SK-N-SH (cell line): ENCODE measurements around the gene ATP2A2. TPM values are rescaled to one million over a fixed set of nuclear protein-coding genes. Genes with fewer than 3 reads are reported as not detected.

Source experiments
- CTCF ChIA-PET: fragments of 300-600, 350-600 bp; formaldehyde crosslinking; extraction: SDS; loops from one replicate; lab custom pipeline; 2021; lab: Yijun Ruan, JAX
- POLR2A ChIA-PET: fragments of 350-600 bp; sonication (Branson Sonifier 250); formaldehyde crosslinking; extraction: SDS; loops from one replicate; lab custom pipeline; 2020; ENCODE audit warnings: antibody characterized with exemption, inconsistent platforms; lab: Yijun Ruan, JAX
- DNase-seq: peaks from one replicate; pipeline ENCODE4 v3.0.0; 2012
- H2AFZ ChIP-seq: fragments of 200-600 bp; sonication (generic); 2 replicates; pipeline ENCODE4 v1.8.1; 2016; ENCODE audit warnings: antibody characterized with exemption, mild to moderate bottlenecking, low read depth
- H3F3A ChIP-seq: fragments of 200-600 bp; sonication (generic); replicated peaks from 2 replicates; pipeline ENCODE3; 2016; ENCODE audit warnings: antibody characterized with exemption, mild to moderate bottlenecking; ENCODE audit not compliant: insufficient read depth
- H3K27ac ChIP-seq, 2 experiments: fragments of 200-500 bp in 1 of 2; fragments of 200-600 bp in 1 of 2; sonication (Bioruptor generic) in 1 of 2; sonication (generic), shearing (Covaris generic) in 1 of 2; 2 replicates each; pipeline versions ENCODE4 v1.5.1 to v1.6.1; 2014 to 2016; ENCODE audit warnings: low read depth in 2 of 2, inconsistent platforms in 1 of 2, low read length in 1 of 2, mild to moderate bottlenecking in 1 of 2, mixed read lengths in 1 of 2
- H3K27me3 ChIP-seq: fragments of 200-600 bp; sonication (generic), shearing (Covaris generic); 2 replicates; pipeline ENCODE4 v1.6.1; 2016; ENCODE audit warnings: mixed run types; ENCODE audit not compliant: insufficient read depth
- H3K36me3 ChIP-seq, 2 experiments: fragments of 200-500 bp in 1 of 2; fragments of 200-600 bp in 1 of 2; sonication (Bioruptor generic) in 1 of 2; sonication (generic) in 1 of 2; replicated peaks in 1 of 2; 2 replicates each; pipeline versions ENCODE3 to v1.5.1; 2014 to 2016; ENCODE audit warnings: low read length in 1 of 2, mild to moderate bottlenecking in 1 of 2; ENCODE audit not compliant: insufficient read depth in 2 of 2, control insufficient read depth in 1 of 2
- H3K4me1 ChIP-seq, 2 experiments: fragments of 200-500 bp in 1 of 2; fragments of 200-600 bp in 1 of 2; sonication (Bioruptor generic) in 1 of 2; sonication (generic), shearing (Covaris generic) in 1 of 2; 2 replicates each; pipeline versions ENCODE4 v1.5.1 to v1.6.1; 2014 to 2016; ENCODE audit warnings: low read depth in 1 of 2, low read length in 1 of 2, mixed run types in 1 of 2; ENCODE audit not compliant: insufficient read depth in 2 of 2, control insufficient read depth in 1 of 2
- H3K4me2 ChIP-seq: fragments of 200-600 bp; sonication (generic), shearing (Covaris generic); 2 replicates; pipeline ENCODE4 v1.6.1; 2017; ENCODE audit warnings: mixed run types
- H3K4me3 ChIP-seq, 2 experiments: fragments of 200-500 bp in 1 of 2; fragments of 200-600 bp in 1 of 2; sonication (Bioruptor generic) in 1 of 2; sonication (generic), shearing (Covaris generic) in 1 of 2; 2 replicates each; pipeline versions ENCODE4 v1.5.1 to v1.8.1; 2014 to 2016; ENCODE audit warnings: low read depth in 2 of 2, inconsistent platforms in 1 of 2, low read length in 1 of 2, mild to moderate bottlenecking in 1 of 2, mixed read lengths in 1 of 2, moderate library complexity in 1 of 2
- H3K79me2 ChIP-seq: fragments of 200-600 bp; sonication (generic); 2 replicates; pipeline ENCODE4 v1.8.1; 2017; ENCODE audit warnings: mild to moderate bottlenecking; ENCODE audit not compliant: insufficient read depth
- H3K9ac ChIP-seq: fragments of 200-600 bp; sonication (generic); 2 replicates; pipeline ENCODE4 v1.6.1; 2017; ENCODE audit warnings: mixed run types
- H3K9me2 ChIP-seq: fragments of 200-600 bp; sonication (generic); 2 replicates; pipeline ENCODE4 v1.6.1; 2017; ENCODE audit warnings: mixed run types
- H3K9me3 ChIP-seq: fragments of 200-600 bp; sonication (generic); 2 replicates; pipeline ENCODE4 v1.6.1; 2017; ENCODE audit warnings: mixed run types, mild to moderate bottlenecking, moderate library complexity
- H4K20me1 ChIP-seq: fragments of 200-600 bp; sonication (generic); 2 replicates; pipeline ENCODE4 v1.6.1; 2017; ENCODE audit warnings: mild to moderate bottlenecking, mixed run types; ENCODE audit not compliant: insufficient read depth
- CHD2 ChIP-seq: fragments of 150-350 bp; IDR thresholded peaks from 2 replicates; pipeline ENCODE4 v1.6.1; 2018; ENCODE audit warnings: low read length; ENCODE audit not compliant: partially characterized antibody
- EP300 ChIP-seq, 2 experiments: IDR thresholded peaks; 2 replicates each; pipeline versions ENCODE4 v1.4.0 to v1.6.1; 2012; ENCODE audit warnings: borderline replicate concordance in 1 of 2, low read depth in 1 of 2, low read length in 1 of 2
- EZH2phosphoT487 ChIP-seq: fragments of 200-600 bp; sonication (generic); IDR thresholded peaks from 2 replicates; pipeline ENCODE4 v1.6.1; 2017; ENCODE audit warnings: low read depth, mixed run types, mild to moderate bottlenecking, antibody characterized with exemption, moderate library complexity, borderline replicate concordance
- MAX ChIP-seq: IDR thresholded peaks from 2 replicates; pipeline ENCODE4 v1.4.0; 2012; ENCODE audit warnings: low read depth
- NRF1 ChIP-seq: IDR thresholded peaks from 2 replicates; pipeline ENCODE4 v1.6.1; 2012; ENCODE audit warnings: low read depth, mild to moderate bottlenecking, low read length
- POLR2AphosphoS5 ChIP-seq: IDR thresholded peaks from 2 replicates; pipeline ENCODE4 v1.6.1; 2012; ENCODE audit warnings: low read depth, low read length
- REST ChIP-seq: IDR thresholded peaks from 2 replicates; pipeline ENCODE4 v1.6.1; 2012; ENCODE audit warnings: mild to moderate bottlenecking, low read depth, low read length, moderate library complexity
- SMC3 ChIP-seq: IDR thresholded peaks from 2 replicates; pipeline ENCODE4 v1.6.1; 2012; ENCODE audit warnings: low read depth, low read length, improper control_type of control experiment
- TAF1 ChIP-seq: IDR thresholded peaks from 2 replicates; pipeline ENCODE4 v1.6.1; 2012; ENCODE audit warnings: low read depth, mild to moderate bottlenecking, low read length, moderate library complexity, borderline replicate concordance
- USF2 ChIP-seq: fragments of 150-350 bp; IDR thresholded peaks from 2 replicates; pipeline ENCODE4 v1.6.1; 2017; ENCODE audit warnings: antibody characterized with exemption, low read length, low read depth, borderline replicate concordance
- YY1 ChIP-seq: IDR thresholded peaks from 2 replicates; pipeline ENCODE4 v1.4.0; 2012; ENCODE audit warnings: low read depth, mild to moderate bottlenecking
- ZBTB33 ChIP-seq: IDR thresholded peaks from 2 replicates; pipeline ENCODE4 v1.4.0; 2012; ENCODE audit warnings: low read depth, borderline replicate concordance
- whole genome bisulfite sequencing: methylation state at CpG from one replicate; pipeline ENCODE4 v1.1.6; 2017; ENCODE audit warnings: low lambda C conversion rate; 5-methylcytosine and 5-hydroxymethylcytosine counted together
- polyA plus RNA-seq, 3 experiments: library from polyadenylated mRNA; depleted of rRNA; stranded (reverse); fragments of >200 nt; gene quantifications; 2 replicates each; pipeline ENCODE4 v1.2.3, GENCODE V29; 2012

The ATP2A2 gene
- polyA plus RNA-seq, 1 of the 3 experiments (the other 2 are of a cell fraction) = 120 TPM

GRCh38 chr12:110361216-110361615 is 80.2 kb downstream of the ATP2A2 start:
- Histone ChIP-seq H3K9ac (no peak overlapping the region), H2AFZ (no peak overlapping the region), H3K4me1 (no peaks in the 10 kb centered on the region), H3K27me3 (no peaks in the 10 kb centered on the region), H3K79me2 (no peaks in the 10 kb centered on the region), H3K9me2 (no peaks in the 10 kb centered on the region), H3K27ac (no peak overlapping the region), H3K4me3 (no peak overlapping the region), H3K9me3 (no peaks in the 10 kb centered on the region), H3F3A (peaks cover 8% of the 10 kb centered on the region), H3K4me2 (no peak overlapping the region), H3K36me3 (no peaks in the 10 kb centered on the region), H4K20me1 (no peaks in the 10 kb centered on the region)
- ChIA-PET CTCF (interaction anchor here (0.6 to 0.9 kb wide), 2 partner anchors 12 to 36 kb away, joined by 3 read pairs; no protein-coding TSS in a partner anchor), POLR2A (no interaction called here)
- TF ChIP-seq CHD2 = no peak
- no peak for TF ChIP-seq POLR2AphosphoS5
- TF ChIP-seq ZBTB33 = no peak
- TF ChIP-seq NRF1 = no peak
- TF ChIP-seq MAX = no peak
- TF ChIP-seq SMC3 = no peak
- no peak for TF ChIP-seq USF2
- no peak for TF ChIP-seq EP300 (IDR thresholded peaks at IDR 0.05; ENCODE audit: borderline replicate concordance in 1 of 2, low read depth in 1 of 2, low read length in 1 of 2)
- no peak for TF ChIP-seq REST
- no peak for TF ChIP-seq TAF1
- no peak for TF ChIP-seq EZH2phosphoT487
- no peak for TF ChIP-seq YY1
- 93% methylated on average over 1 of the region's 1 CpG for WGBS
- no peak for DNase-seq
